Measurements from ENCODE around the gene PEDS1.
A peak's percentile ranks its signal among the peaks of the same experiment; 100 is the strongest.

PEDS1 gene

GRCh38 chr20:50189681-50190250, 36.2 kb upstream of the PEDS1 start:
- no peak for TF ChIP-seq CTCF (IDR thresholded peaks at IDR 0.05; ENCODE audit: low read depth, low read length)
- H3K4me3 ChIP-seq (ENCODE audit: low read depth, low read length): no peak overlapping the region

DNA sequence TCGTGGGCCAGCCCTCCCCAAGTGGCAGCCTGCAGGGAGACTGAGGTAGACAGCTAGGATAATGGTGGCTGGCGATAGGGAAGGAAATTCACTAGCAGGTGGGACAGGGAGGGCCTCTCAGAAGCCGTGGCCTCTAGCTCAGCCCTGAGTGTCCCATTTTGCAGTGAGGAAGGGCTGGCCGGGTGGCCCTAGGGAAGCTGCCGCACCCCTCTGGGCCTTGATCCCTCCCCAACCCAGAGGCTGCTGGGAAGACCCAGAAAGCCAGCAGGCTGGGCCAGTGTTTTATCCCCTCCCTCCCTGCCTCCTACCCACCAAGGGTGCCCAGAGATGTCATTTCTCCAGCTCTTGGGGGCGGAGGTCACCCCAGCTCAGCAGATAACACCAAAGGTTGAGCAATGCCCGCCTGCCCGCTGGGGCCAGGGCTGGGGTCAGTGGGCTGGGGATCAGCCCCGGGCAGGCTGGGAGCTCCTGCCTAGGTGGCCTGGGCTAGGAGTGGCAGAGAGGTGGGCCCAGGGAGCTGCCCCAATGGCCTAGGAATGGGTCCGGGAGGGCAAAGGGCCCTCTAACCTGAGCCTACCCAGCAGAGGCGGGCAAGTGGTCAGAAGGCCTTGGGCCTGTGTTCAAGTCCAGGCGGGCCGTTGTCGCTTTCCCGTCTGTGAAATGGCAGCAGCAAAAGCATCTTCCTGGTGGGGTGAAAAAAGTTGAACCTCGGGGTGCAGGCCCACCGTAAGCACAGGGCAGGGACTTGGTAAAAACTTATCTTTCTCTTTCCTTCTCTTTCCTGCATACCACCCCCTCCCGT, 35.6 kb upstream of the PEDS1 start:
- no peak overlapping the region for H3K4me3 ChIP-seq (ENCODE audit: low read depth, low read length)
- no peak for TF ChIP-seq CTCF (IDR thresholded peaks at IDR 0.05; ENCODE audit: low read depth, low read length)

GRCh38 chr20:50188287-50188688, 34.8 kb upstream of the PEDS1 start:
- no peak for TF ChIP-seq CTCF (IDR thresholded peaks at IDR 0.05; ENCODE audit: low read depth, low read length)
- H3K4me3 ChIP-seq (ENCODE audit: low read depth, low read length): no peak overlapping the region

- H3K4me3 ChIP-seq (ENCODE audit: low read depth, low read length): no peak overlapping the region
- no peak for TF ChIP-seq CTCF (IDR thresholded peaks at IDR 0.05; ENCODE audit: low read depth, low read length)
Observed at GRCh38 chr20:50187403-50188051, 34.0 kb upstream of the PEDS1 start.

DNA sequence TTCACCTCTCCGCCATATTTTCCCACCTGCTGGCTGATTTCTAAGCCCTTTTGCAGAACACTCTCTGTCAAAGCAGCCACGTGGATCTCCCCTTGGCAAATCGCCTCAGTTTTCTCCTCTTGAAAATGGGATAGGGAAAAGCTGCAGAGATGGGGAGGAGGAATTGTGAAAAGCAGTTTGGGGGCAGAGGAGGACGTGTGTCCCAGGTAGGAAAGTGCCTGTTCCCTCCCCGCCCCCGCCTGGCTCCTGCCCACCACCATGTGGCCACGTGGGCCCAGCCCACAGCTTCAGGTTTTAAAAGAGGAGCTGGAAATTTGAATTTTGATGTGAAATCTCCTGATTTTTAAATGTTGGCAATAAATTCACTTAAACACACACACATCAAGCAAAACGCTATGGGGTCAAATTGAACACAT, 33.5 kb upstream of the PEDS1 start:
- no peak for TF ChIP-seq CTCF (IDR thresholded peaks at IDR 0.05; ENCODE audit: low read depth, low read length)
- H3K4me3 ChIP-seq (ENCODE audit: low read depth, low read length): no peak overlapping the region

GRCh38 chr20:50186151-50186885, 32.8 kb upstream of the PEDS1 start:
- H3K4me3 ChIP-seq (ENCODE audit: low read depth, low read length): no peak overlapping the region
- TF ChIP-seq CTCF (IDR thresholded peaks at IDR 0.05; ENCODE audit: low read depth, low read length): peak; percentile 96

Measured in WI38 (cell line).